ENCODE results near the gene DYNC2LI1. TPM values are rescaled to one million over a fixed set of nuclear protein-coding genes. Genes with fewer than 3 reads are reported as not detected.

The DYNC2LI1 gene
- total RNA-seq, 1 donor from 2014 or later, result 92.1 TPM

DNA sequence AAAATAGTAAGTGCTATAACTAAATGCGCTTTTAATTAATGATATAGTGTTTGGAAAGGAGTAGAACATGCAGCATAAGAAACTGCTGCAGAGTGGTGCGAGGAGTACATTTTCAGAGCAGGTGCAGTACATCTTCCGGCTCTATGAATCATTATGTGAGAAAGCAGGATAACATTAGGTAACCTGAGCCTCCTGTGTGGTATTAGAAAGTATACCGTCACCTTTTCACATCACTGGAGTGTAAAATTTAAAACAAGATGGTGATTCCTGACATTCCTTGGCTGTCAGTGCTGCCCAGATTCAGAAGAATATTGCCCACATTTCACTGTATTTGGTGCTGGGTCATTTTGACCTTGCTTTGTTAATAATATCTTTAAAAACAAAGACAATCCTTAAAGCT, 7.8 kb upstream of the DYNC2LI1 start:
- no peaks in the 10 kb centered on the region for H3K9me3 ChIP-seq (ENCODE audit: low read depth)
- no peak overlapping the region for H3K4me2 ChIP-seq
- no peaks in the 10 kb centered on the region for H3K27me3 ChIP-seq
- H3K4me3 ChIP-seq, result no peak overlapping the region
- H3K36me3 ChIP-seq, result no peaks in the 10 kb centered on the region
- Mint-ChIP-seq H3K4me1 (no peaks in the 10 kb centered on the region), H3K36me3 (no peaks in the 10 kb centered on the region), H3K27ac (no peak overlapping the region), H3K4me3 (no peak overlapping the region), H3K9me3 (no peaks in the 10 kb centered on the region), H3K27me3 (ENCODE audit: insufficient read depth, low read depth) (peaks cover 5% of the 10 kb centered on the region)
- H3F3A ChIP-seq (ENCODE audit: low read depth), result no peaks in the 10 kb centered on the region
- no peaks in the 10 kb centered on the region for H3K4me1 ChIP-seq
- TF ChIP-seq EZH2 (IDR thresholded peaks at IDR 0.05) (no peak), EZH2phosphoT487 (IDR thresholded peaks at IDR 0.05) (no peak)
- TF ChIP-seq, protein P1, sequence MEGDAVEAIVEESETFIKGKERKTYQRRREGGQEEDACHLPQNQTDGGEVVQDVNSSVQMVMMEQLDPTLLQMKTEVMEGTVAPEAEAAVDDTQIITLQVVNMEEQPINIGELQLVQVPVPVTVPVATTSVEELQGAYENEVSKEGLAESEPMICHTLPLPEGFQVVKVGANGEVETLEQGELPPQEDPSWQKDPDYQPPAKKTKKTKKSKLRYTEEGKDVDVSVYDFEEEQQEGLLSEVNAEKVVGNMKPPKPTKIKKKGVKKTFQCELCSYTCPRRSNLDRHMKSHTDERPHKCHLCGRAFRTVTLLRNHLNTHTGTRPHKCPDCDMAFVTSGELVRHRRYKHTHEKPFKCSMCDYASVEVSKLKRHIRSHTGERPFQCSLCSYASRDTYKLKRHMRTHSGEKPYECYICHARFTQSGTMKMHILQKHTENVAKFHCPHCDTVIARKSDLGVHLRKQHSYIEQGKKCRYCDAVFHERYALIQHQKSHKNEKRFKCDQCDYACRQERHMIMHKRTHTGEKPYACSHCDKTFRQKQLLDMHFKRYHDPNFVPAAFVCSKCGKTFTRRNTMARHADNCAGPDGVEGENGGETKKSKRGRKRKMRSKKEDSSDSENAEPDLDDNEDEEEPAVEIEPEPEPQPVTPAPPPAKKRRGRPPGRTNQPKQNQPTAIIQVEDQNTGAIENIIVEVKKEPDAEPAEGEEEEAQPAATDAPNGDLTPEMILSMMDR (IDR thresholded peaks at IDR 0.05), result no peak
- no peak overlapping the region for H3K27ac ChIP-seq
- no peak overlapping the region for H3K9ac ChIP-seq
- DNase-seq (ENCODE audit: low spot score), result no peak
- no peak overlapping the region for H2AFZ ChIP-seq (replicated peaks)
- H3K79me2 ChIP-seq (ENCODE audit: low read depth), result no peaks in the 10 kb centered on the region
- H4K20me1 ChIP-seq (ENCODE audit: low read depth), result no peaks in the 10 kb centered on the region

DNA sequence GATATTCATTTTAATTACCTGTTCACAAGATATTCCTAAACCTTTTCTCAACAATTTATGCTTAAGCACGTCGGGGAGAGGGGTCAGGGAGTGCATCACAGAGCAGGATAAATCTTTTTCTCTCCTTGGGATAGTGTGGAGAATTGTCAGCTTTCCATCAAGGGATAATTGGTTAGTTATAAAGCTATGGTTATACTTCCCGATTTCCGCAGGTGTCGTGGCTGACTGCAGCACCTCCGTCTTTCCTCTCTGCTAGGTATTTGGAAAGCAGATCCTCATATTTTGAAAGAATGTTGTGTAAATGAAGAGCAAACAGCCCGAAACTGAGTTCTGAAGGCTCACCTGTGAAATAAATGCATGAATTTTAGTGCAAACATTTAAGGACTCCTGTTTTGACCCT, 778 bp downstream of the DYNC2LI1 start:
- Histone ChIP-seq H3K9ac (peak overlapping the region; percentile 44), H4K20me1 (ENCODE audit: low read depth) (no peaks in the 10 kb centered on the region), H3K79me2 (ENCODE audit: low read depth) (no peaks in the 10 kb centered on the region), H3K4me2 (peak overlapping the region; percentile 82), H2AFZ (replicated peaks) (peak overlapping the region; percentile 92), H3K27ac (no peak overlapping the region), H3K4me1 (no peaks in the 10 kb centered on the region), H3F3A (ENCODE audit: low read depth) (peaks cover 4% of the 10 kb centered on the region), H3K36me3 (no peaks in the 10 kb centered on the region), H3K9me3 (ENCODE audit: low read depth) (no peaks in the 10 kb centered on the region), H3K4me3 (peak overlapping the region; percentile 69), H3K27me3 (no peaks in the 10 kb centered on the region)
- H3K4me1 Mint-ChIP-seq, result peaks cover 7% of the 10 kb centered on the region
- no peaks in the 10 kb centered on the region for H3K9me3 Mint-ChIP-seq
- no peak overlapping the region for H3K27ac Mint-ChIP-seq
- no peak for TF ChIP-seq EZH2phosphoT487 (IDR thresholded peaks at IDR 0.05)
- TF ChIP-seq, protein P1 (IDR thresholded peaks at IDR 0.05), result no peak
- no peak for TF ChIP-seq EZH2 (IDR thresholded peaks at IDR 0.05)
- DNase-seq (ENCODE audit: low spot score), result no peak
- no peaks in the 10 kb centered on the region for H3K27me3 Mint-ChIP-seq (ENCODE audit: insufficient read depth, low read depth)
- peak overlapping the region; percentile 96 for H3K4me3 Mint-ChIP-seq
- H3K36me3 Mint-ChIP-seq, result no peaks in the 10 kb centered on the region

DNA sequence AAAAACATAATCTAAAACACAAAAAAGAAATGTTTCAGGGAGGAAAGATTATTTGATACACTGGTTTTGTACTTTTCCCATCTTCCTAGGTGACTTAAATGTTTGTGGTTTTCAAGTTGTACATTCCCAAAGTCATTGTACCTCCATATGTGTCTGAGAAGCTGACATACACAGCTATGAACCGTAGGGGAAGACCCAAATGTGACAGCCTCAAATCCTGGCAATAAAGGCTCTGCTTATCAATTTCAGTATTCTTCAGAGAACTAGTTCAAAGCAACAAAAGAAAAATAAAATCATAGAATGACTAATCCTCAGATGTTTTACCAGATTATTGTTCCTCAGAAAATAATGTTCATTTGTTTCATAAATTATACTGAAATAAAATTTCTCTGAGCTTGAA, 2.5 kb downstream of the DYNC2LI1 start:
- Mint-ChIP-seq H3K36me3 (peaks cover 10% of the 10 kb centered on the region), H3K4me1 (peaks cover 7% of the 10 kb centered on the region), H3K27ac (no peak overlapping the region), H3K4me3 (no peak overlapping the region), H3K9me3 (no peaks in the 10 kb centered on the region), H3K27me3 (ENCODE audit: insufficient read depth, low read depth) (no peaks in the 10 kb centered on the region)
- Histone ChIP-seq H3K36me3 (no peaks in the 10 kb centered on the region), H3K4me2 (no peak overlapping the region), H2AFZ (replicated peaks) (no peak overlapping the region), H3K27ac (no peak overlapping the region), H3K9me3 (ENCODE audit: low read depth) (no peaks in the 10 kb centered on the region), H3K4me1 (no peaks in the 10 kb centered on the region), H3K79me2 (ENCODE audit: low read depth) (no peaks in the 10 kb centered on the region), H3K27me3 (no peaks in the 10 kb centered on the region), H3K4me3 (no peak overlapping the region), H4K20me1 (ENCODE audit: low read depth) (no peaks in the 10 kb centered on the region), H3F3A (ENCODE audit: low read depth) (peaks cover 4% of the 10 kb centered on the region), H3K9ac (no peak overlapping the region)
- no peak for DNase-seq (ENCODE audit: low spot score)
- TF ChIP-seq EZH2phosphoT487 (IDR thresholded peaks at IDR 0.05) (no peak), EZH2 (IDR thresholded peaks at IDR 0.05) (no peak)
- TF ChIP-seq, protein P1 (IDR thresholded peaks at IDR 0.05), result no peak

All from neural progenitor cell (in vitro differentiated cells).